Gastroesophageal sphincter (tissue), 3 donors: ENCODE measurements around the gene ATP9A.

ENCODE experiments used
- EP300 ChIP-seq: sonication (generic); formaldehyde crosslinking; IDR thresholded peaks from one replicate; pipeline ENCODE4 v1.6.1; 2017; ENCODE audit warnings: antibody characterized with exemption, mild to moderate bottlenecking
- TF ChIP-seq, protein P1 (sequence below), 4 experiments: fragments of 200-600 bp in 2 of 4; fragments of 450-650 bp in 2 of 4; sonication (generic) in 1 of 4; IDR thresholded peaks; one replicate each; pipeline ENCODE4 v1.5.1; 2017 to 2019; ENCODE audit warnings: antibody characterized with exemption in 4 of 4, mild to moderate bottlenecking in 2 of 4, moderate library complexity in 2 of 4

DNA sequence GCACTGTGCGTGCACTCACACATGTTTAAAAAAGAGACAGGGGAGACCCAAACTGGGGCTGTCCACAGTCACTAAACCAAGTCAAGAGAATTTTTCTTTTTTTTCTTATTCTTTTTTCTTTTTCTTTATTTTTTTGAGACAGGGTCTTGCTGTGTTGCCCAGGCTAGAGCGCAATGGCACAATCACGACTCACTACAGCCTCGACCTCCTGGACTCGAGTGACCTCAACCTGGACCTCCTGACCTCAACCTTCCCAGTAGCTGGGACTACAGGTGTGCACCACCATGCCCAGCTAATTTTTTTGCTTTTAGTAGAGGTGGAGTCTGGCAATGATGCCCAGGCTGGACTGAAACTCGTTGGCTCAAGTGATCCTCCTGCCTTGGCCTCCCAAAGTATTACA is 136.2 kb downstream of the ATP9A start:
- TF ChIP-seq EP300 = no peak
- TF ChIP-seq, protein P1, sequence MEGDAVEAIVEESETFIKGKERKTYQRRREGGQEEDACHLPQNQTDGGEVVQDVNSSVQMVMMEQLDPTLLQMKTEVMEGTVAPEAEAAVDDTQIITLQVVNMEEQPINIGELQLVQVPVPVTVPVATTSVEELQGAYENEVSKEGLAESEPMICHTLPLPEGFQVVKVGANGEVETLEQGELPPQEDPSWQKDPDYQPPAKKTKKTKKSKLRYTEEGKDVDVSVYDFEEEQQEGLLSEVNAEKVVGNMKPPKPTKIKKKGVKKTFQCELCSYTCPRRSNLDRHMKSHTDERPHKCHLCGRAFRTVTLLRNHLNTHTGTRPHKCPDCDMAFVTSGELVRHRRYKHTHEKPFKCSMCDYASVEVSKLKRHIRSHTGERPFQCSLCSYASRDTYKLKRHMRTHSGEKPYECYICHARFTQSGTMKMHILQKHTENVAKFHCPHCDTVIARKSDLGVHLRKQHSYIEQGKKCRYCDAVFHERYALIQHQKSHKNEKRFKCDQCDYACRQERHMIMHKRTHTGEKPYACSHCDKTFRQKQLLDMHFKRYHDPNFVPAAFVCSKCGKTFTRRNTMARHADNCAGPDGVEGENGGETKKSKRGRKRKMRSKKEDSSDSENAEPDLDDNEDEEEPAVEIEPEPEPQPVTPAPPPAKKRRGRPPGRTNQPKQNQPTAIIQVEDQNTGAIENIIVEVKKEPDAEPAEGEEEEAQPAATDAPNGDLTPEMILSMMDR (IDR thresholded peaks at IDR 0.05) = no peak
